RWPE2 (cell line): ENCODE data around the gene FAM3C.

Experiments
- ATAC-seq: fragments of 200-7000 bp; cut with Tn5 transposase; 3 replicates; pipeline ENCODE4 v1.9.1; 2021; ENCODE audit warnings: low read depth
- DNase-seq: peaks from one replicate; pipeline ENCODE4 v3.0.0-alpha.2; 2020; ENCODE audit warnings: low spot score
- H3K27ac ChIP-seq: fragments of 450-650 bp; 2 replicates; pipeline ENCODE4 v1.5.1; 2017; ENCODE audit warnings: mild to moderate bottlenecking; ENCODE audit not compliant: poor library complexity, severe bottlenecking
- H3K27me3 ChIP-seq: fragments of 250-450 bp; sonication (Bioruptor Pico); 2 replicates; pipeline ENCODE4 v1.5.1; 2021; ENCODE audit warnings: mild to moderate bottlenecking, moderate library complexity; ENCODE audit not compliant: insufficient read depth, poor library complexity, severe bottlenecking
- H3K36me3 ChIP-seq: fragments of 250-450 bp; sonication (Bioruptor Pico); 2 replicates; pipeline ENCODE4 v1.5.1; 2020; ENCODE audit warnings: low read depth, mild to moderate bottlenecking, moderate library complexity
- H3K4me1 ChIP-seq: fragments of 250-450 bp; sonication (Bioruptor Pico); 2 replicates; pipeline ENCODE4 v1.5.1; 2021; ENCODE audit warnings: mild to moderate bottlenecking, moderate library complexity; ENCODE audit not compliant: insufficient read depth, poor library complexity, severe bottlenecking
- H3K4me3 ChIP-seq: fragments of 250-450 bp; sonication (Bioruptor Pico); 2 replicates; pipeline ENCODE4 v1.5.1; 2021; ENCODE audit warnings: mild to moderate bottlenecking, moderate library complexity; ENCODE audit not compliant: severe bottlenecking
- H3K9me3 ChIP-seq: fragments of 250-450 bp; sonication (Bioruptor Pico); 2 replicates; pipeline ENCODE4 v1.5.1; 2021; ENCODE audit warnings: mild to moderate bottlenecking, moderate library complexity; ENCODE audit not compliant: severe bottlenecking
- CTCF ChIP-seq: fragments of 450-650 bp; IDR thresholded peaks from one replicate; pipeline ENCODE4 v1.5.1; 2017; ENCODE audit warnings: mild to moderate bottlenecking, moderate library complexity; ENCODE audit not compliant: poor library complexity, severe bottlenecking

FAM3C gene

GRCh38 chr7:121303422-121304101 lies 92.5 kb downstream of the FAM3C start:
- H3K4me1 ChIP-seq, result no peaks in the 10 kb centered on the region
- ATAC-seq (no peak), DNase-seq (no peak)

GRCh38 chr7:121302214-121302745 lies 93.8 kb downstream of the FAM3C start:
- no peak overlapping the region for H3K4me3 ChIP-seq
- no peak for TF ChIP-seq CTCF
- H3K27me3 ChIP-seq, result no peaks in the 10 kb centered on the region
- H3K36me3 ChIP-seq, result no peaks in the 10 kb centered on the region
- no peak for DNase-seq
- H3K9me3 ChIP-seq, result no peaks in the 10 kb centered on the region
- no peaks in the 10 kb centered on the region for H3K4me1 ChIP-seq
- peak; percentile 33; the same call in 2 of the 3 replicates for ATAC-seq
- H3K27ac ChIP-seq, result no peak overlapping the region

More at GRCh38 chr7:121303422-121304101, 92.5 kb downstream of the FAM3C start:
- no peaks in the 10 kb centered on the region for H3K27me3 ChIP-seq
- H3K36me3 ChIP-seq, result no peaks in the 10 kb centered on the region
- no peak overlapping the region for H3K27ac ChIP-seq
- no peak overlapping the region for H3K4me3 ChIP-seq
- TF ChIP-seq CTCF, result no peak
- H3K9me3 ChIP-seq, result no peaks in the 10 kb centered on the region

- H3K27ac ChIP-seq, result no peak overlapping the region
- no peak for DNase-seq
- ATAC-seq, result no peak
- H3K27me3 ChIP-seq, result no peaks in the 10 kb centered on the region
- no peak for TF ChIP-seq CTCF
- no peaks in the 10 kb centered on the region for H3K4me1 ChIP-seq
- H3K4me3 ChIP-seq, result no peak overlapping the region
- no peaks in the 10 kb centered on the region for H3K36me3 ChIP-seq
- no peaks in the 10 kb centered on the region for H3K9me3 ChIP-seq
Measured at GRCh38 chr7:121301446-121302213, 94.5 kb downstream of the FAM3C start.

- no peak overlapping the region for H3K27ac ChIP-seq
- no peaks in the 10 kb centered on the region for H3K4me1 ChIP-seq
- H3K4me3 ChIP-seq, result no peak overlapping the region
- H3K27me3 ChIP-seq, result no peaks in the 10 kb centered on the region
- TF ChIP-seq CTCF, result no peak
- no peaks in the 10 kb centered on the region for H3K9me3 ChIP-seq
- H3K36me3 ChIP-seq, result no peaks in the 10 kb centered on the region
- no peak for ATAC-seq
- DNase-seq, result no peak
Measured at GRCh38 chr7:121300685-121301420, 95.3 kb downstream of the FAM3C start.
